ENCODE data around the gene IGF1. TPM values are rescaled to one million over a fixed set of nuclear protein-coding genes. Genes with fewer than 3 reads are reported as not detected.

IGF1 gene
- total RNA-seq, 1 experiment from 2014 or later = 0.42 TPM

- H3K27me3 ChIP-seq (ENCODE audit: insufficient read depth, low read length) = peaks cover under 1% of the 10 kb centered on the region; the same call in 1 of the 2 replicates
- POLR2A ChIA-PET = no interaction called here
- no peaks in the 10 kb centered on the region for H3K36me3 ChIP-seq (ENCODE audit: control insufficient read depth in 1 of 2, insufficient read depth in 2 of 2, low read length in 2 of 2)
- H2AFZ ChIP-seq (ENCODE audit: low read depth, low read length, poor library complexity, severe bottlenecking) = no peak overlapping the region
- BruUV-seq (replicated peaks) = no TSS peak
- RAD21 ChIA-PET (ENCODE audit: low non-redundant PET in 1 of 2, low total read pairs in 2 of 2, uncharacterized antibody in 2 of 2, unreplicated experiment in 2 of 2) = no interaction called here
- H3K27ac ChIP-seq (ENCODE audit: low read depth, low read length) = no peak overlapping the region
- no peak overlapping the region for H3K9ac ChIP-seq (ENCODE audit: low read length)
- no peaks in the 10 kb centered on the region for H3K79me2 ChIP-seq (ENCODE audit: insufficient read depth, low read length)
- no peak overlapping the region for H3K4me3 ChIP-seq (replicated peaks in 1 of 2; ENCODE audit: low read depth in 1 of 2, low read length in 2 of 2)
- H3K9me3 ChIP-seq (ENCODE audit: control insufficient read depth in 1 of 2, insufficient read depth in 1 of 2, low read depth in 1 of 2, low read length in 2 of 2) = no peaks in the 10 kb centered on the region; a peak in 1 of 4 replicates
- no peak for DNase-seq (ENCODE audit: low read depth, low spot score)
- H3K4me2 ChIP-seq (ENCODE audit: low read length) = no peak overlapping the region
- H3K4me1 ChIP-seq (ENCODE audit: control insufficient read depth in 1 of 2, insufficient read depth in 2 of 2, low read length in 2 of 2) = no peaks in the 10 kb centered on the region
- H4K20me1 ChIP-seq (ENCODE audit: insufficient read depth) = no peaks in the 10 kb centered on the region
- H3K9me2 ChIP-seq (ENCODE audit: insufficient read depth) = no peaks in the 10 kb centered on the region
- CTCF ChIA-PET = no interaction called here
- TF ChIP-seq SP1 (IDR thresholded peaks at IDR 0.05; ENCODE audit: low read depth) (no peak), CEBPB (IDR thresholded peaks at IDR 0.05; ENCODE audit: low read depth) (no peak), ATF3 (IDR thresholded peaks at IDR 0.05) (no peak), REST (IDR thresholded peaks at IDR 0.05; ENCODE audit: low read depth) (no peak), SIN3A (IDR thresholded peaks at IDR 0.05; ENCODE audit: low read depth) (no peak), CBX3 (IDR thresholded peaks at IDR 0.05; ENCODE audit: low read depth) (no peak), EZH2phosphoT487 (IDR thresholded peaks at IDR 0.05; ENCODE audit: borderline replicate concordance) (no peak), ZFX (IDR thresholded peaks at IDR 0.05) (no peak)
- ATAC-seq = no peak
- intact Hi-C loops (cut with micrococcal nuclease) = no loop called here
Observed at GRCh38 chr12:102365365-102365764, 115.0 kb downstream of the IGF1 start.
